Heart right ventricle (tissue), 16 donors: ENCODE data around the gene DYNC1LI1. TPM values are rescaled to one million over a fixed set of nuclear protein-coding genes. Genes with fewer than 3 reads are reported as not detected.
A peak's percentile ranks its signal among the peaks of the same experiment; 100 is the strongest.

Experiments used
- ATAC-seq, 8 donors: fragments of 200-7000 bp; cut with Tn5 transposase; one replicate each; pipeline ENCODE4 v1.9.1; 2020; ENCODE audit warnings: mild to moderate bottlenecking in 8 of 8, moderate library complexity in 8 of 8, moderate number of reproducible peaks in 1 of 8
- DNase-seq, 2 donors: peaks; one replicate each; pipeline ENCODE4 v3.0.0-alpha.2; 2020
- H3K27ac ChIP-seq, 10 donors: fragments of 200-600 bp; sonication (generic) in 2 of 10; one replicate each; pipeline versions ENCODE4 v1.5.0 to v1.8.0; 2020 to 2022; ENCODE audit warnings: mild to moderate bottlenecking in 3 of 10
- H3K27me3 ChIP-seq, 7 donors: fragments of 200-600 bp; one replicate each; pipeline ENCODE4 v1.8.0; 2021 to 2022; ENCODE audit warnings: mild to moderate bottlenecking in 2 of 7
- H3K36me3 ChIP-seq, 9 donors: fragments of 200-600 bp; sonication (generic) in 1 of 9; one replicate each; pipeline versions ENCODE4 v1.5.0 to v1.8.0; 2020 to 2022; ENCODE audit warnings: mild to moderate bottlenecking in 2 of 9
- H3K4me1 ChIP-seq, 9 donors: fragments of 200-600 bp; sonication (generic) in 1 of 9; one replicate each; pipeline versions ENCODE4 v1.5.0 to v1.8.0; 2020 to 2022; ENCODE audit warnings: mild to moderate bottlenecking in 4 of 9
- H3K4me3 ChIP-seq, 10 donors: fragments of 200-600 bp; sonication (generic) in 2 of 10; one replicate each; pipeline versions ENCODE4 v1.5.0 to v1.8.0; 2020 to 2022; ENCODE audit warnings: mild to moderate bottlenecking in 7 of 10, moderate library complexity in 2 of 10
- H3K9me3 ChIP-seq, 11 donors: fragments of 200-600 bp in 10 of 11; sonication (generic) in 2 of 11; one replicate each; pipeline versions ENCODE4 v1.5.0 to v1.8.0; 2013 to 2022; ENCODE audit warnings: mild to moderate bottlenecking in 2 of 11, control low read depth in 1 of 11, moderate library complexity in 1 of 11
- WGBS, 2 donors: extraction: QIAGEN DNeasy Blood & Tissue Kit; methylation state at CpG; one replicate each; pipeline ENCODE4 v1.1.7; 2013; ENCODE audit warnings: inconsistent platforms in 1 of 2; 5-methylcytosine and 5-hydroxymethylcytosine counted together
- intact Hi-C, 10 donors: fragments of 100-400 bp; cut with DNase I; formaldehyde crosslinking; loops; one replicate each; pipeline versions ENCODE4 v1.11.1 to v1.14.2; 2022
- microRNA-seq, 2 donors: library from miRNA; unstranded; fragments of <30 nt; microRNA quantifications; one replicate each; pipeline ENCODE4 v1.2.0, GENCODE V29; 2021
- polyA plus RNA-seq, 2 donors: library from polyadenylated mRNA; stranded (reverse); fragments of 200-250 nt; gene quantifications; one replicate each; pipeline ENCODE4 v1.2.3, GENCODE V29; 2013
- total RNA-seq, 10 donors: library from RNA; stranded (reverse); fragmentation: NEBNext Ultra II Directional in 3 of 10; extraction: Animal tissue kit (Norgen Biotek cat#: 25700) in 3 of 10; gene quantifications; one replicate each; pipeline versions ENCODE4 v1.2.1 to v1.2.4, GENCODE V29; 2021 to 2023
- TF ChIP-seq, protein P1 (sequence below), 9 donors: fragments of 200-600 bp; sonication (generic) in 2 of 9; IDR thresholded peaks; one replicate each; pipeline versions ENCODE4 v1.5.0 to v1.8.0; 2021 to 2022; ENCODE audit warnings: antibody characterized with exemption in 9 of 9, mild to moderate bottlenecking in 5 of 9, moderate library complexity in 1 of 9
- donor health status: Arrhythmogenic right ventricular cardiomyopathy.
- donor health status: ischemic (EF 13 %, LVEDD 7.1; RV severe dilation, severe dysfunction).
- donor health status: healthy with polysubstance abuse.
- donor health status: DM: no; HTN: yes; CAD: no.
- donor health status: DM: no; HTN: no; CAD: no.
- donor health status: ischemic (EF 25% LVEDD 6.9; RV normal size, moderate dysfunction).
- donor health status: ischemic (EF 25% LVEDD 5.7; RV mildly dilated, moderate dysfunction).
- donor health status: healthy.
- donor health status: DM: yes; HTN: yes; CAD: no.
- donor health status: Ischemic cardiomyopathy.
- donor health status: ischemic (EF 35%, LVEDD 5.7; RV mildly dilated, moderate dysfunction).
- donor health status: nonischemic (EF 11% LVEDD 7.7; RV severe dilation, severe dysfunction).
- donor health status: DM: yes; HTN: yes; CAD: no.
- donor health status: PGD.
- donor health status: ischemic (EF 29% LVEDD 5.4; RV normal size, mild dysfunction).
- donor health status: nonischemic (EF 23%, LVEDD 6.1; RV moderate dilation, normal function).

The DYNC1LI1 gene
- total and polyA plus RNA-seq, 12 donors = 23.4 to 69.9 (median 52.4) TPM

DNA sequence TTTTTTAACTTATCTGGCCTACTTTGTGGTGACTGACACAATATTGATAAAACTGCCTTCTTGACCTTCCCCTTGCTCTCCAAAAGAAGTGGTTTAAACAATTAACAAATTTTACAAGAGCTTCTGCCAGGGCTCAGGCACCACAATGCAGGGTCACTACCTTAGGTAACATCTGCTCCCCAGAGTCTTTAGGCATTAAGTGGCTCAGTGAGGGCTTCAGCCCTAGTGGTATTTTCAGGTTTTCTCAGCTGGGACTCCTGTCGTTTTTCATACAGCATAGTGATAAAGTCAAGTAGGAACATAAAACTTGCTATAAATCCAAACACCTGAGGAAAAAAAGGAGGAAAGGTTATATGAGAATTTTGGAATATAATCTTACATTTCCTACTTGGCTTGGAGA is 86.9 kb downstream of the DYNC1LI1 start:
- TF ChIP-seq, protein P1, sequence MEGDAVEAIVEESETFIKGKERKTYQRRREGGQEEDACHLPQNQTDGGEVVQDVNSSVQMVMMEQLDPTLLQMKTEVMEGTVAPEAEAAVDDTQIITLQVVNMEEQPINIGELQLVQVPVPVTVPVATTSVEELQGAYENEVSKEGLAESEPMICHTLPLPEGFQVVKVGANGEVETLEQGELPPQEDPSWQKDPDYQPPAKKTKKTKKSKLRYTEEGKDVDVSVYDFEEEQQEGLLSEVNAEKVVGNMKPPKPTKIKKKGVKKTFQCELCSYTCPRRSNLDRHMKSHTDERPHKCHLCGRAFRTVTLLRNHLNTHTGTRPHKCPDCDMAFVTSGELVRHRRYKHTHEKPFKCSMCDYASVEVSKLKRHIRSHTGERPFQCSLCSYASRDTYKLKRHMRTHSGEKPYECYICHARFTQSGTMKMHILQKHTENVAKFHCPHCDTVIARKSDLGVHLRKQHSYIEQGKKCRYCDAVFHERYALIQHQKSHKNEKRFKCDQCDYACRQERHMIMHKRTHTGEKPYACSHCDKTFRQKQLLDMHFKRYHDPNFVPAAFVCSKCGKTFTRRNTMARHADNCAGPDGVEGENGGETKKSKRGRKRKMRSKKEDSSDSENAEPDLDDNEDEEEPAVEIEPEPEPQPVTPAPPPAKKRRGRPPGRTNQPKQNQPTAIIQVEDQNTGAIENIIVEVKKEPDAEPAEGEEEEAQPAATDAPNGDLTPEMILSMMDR (IDR thresholded peaks at IDR 0.05) = no peak
- DNase-seq = no peak
- 55 to 64% methylated on average over 1 of the region's 1 CpG for WGBS, 2 donors
- Histone ChIP-seq H3K27ac (peak overlapping the region in 2 of 10 donors; percentile 13 to 81), H3K36me3 (peaks cover 0 to 83% (median 0%) of the 10 kb centered on the region in 9 donors), H3K9me3 (no peaks in the 10 kb centered on the region), H3K4me3 (no peak overlapping the region), H3K4me1 (peaks cover 0 to 28% (median 3%) of the 10 kb centered on the region in 9 donors), H3K27me3 (no peaks in the 10 kb centered on the region)
- intact Hi-C loops = no loop called here
- no peak for ATAC-seq

DNA sequence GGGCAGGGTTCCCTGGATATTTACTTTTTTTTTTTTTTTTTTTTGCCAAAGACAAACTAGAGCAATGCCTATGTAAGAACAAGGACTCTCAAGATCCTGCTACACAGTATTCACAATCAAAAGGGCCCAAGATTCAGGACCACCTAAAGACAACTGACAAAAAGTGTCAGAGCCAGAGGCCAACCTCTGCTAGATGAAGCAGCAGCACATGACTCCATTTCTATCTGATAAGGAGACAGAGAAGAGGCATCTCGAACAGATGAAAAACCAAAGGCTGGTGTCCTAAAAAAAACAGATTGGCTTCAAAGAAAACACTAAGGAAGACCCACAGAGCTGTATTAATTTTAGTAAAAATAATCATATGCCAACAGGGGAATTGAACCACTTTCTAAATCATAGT is 88.0 kb downstream of the DYNC1LI1 start:
- intact Hi-C loops = no loop called here
- WGBS, 2 donors = 74 to 96% methylated on average over 1 of the region's 1 CpG

DNA sequence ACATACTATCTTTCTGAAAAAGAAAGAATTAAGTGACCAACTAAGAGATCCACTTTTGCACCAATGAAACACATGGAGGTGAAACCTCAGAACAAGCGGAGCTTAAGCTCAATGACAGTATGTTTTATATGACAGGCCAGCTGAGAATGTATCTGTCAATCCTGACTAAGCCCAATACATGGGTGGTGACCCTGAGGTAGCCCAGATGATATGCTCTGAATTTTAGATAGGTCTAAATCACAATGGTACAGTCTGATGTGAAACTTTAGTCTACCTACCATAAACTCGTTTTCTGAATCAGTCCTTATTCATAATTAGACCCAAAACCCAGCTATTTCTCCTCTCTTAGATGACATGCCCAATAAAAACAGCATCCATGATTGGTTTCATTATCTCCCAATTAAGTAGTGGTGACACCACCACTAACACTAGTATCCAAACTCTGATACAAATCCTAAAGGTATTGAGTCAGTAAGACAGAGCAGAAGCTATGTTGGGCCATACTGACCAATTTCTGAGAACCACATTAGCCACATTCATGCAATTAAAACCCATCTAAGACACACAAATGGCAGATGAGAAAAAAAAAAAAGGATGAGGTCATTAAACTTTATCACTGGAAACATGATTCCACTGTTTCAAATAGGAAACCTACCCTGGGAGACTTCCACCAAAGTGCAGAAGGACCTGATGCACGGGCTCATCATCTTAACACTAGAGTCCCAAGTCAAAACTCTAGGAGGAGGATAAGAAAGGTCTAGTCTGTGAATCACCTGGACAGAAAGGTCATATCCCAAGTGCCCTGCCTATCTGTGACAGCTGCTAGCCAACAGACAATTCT is 88.6 kb downstream of the DYNC1LI1 start:
- TF ChIP-seq, protein P1 (IDR thresholded peaks at IDR 0.05) = no peak
- no peak for DNase-seq
- no peaks in the 10 kb centered on the region for H3K9me3 ChIP-seq
- no peak overlapping the region for H3K4me3 ChIP-seq
- ATAC-seq = no peak
- peak overlapping the region in 1 of 10 donors; percentile 21 for H3K27ac ChIP-seq
- peaks cover 0 to 76% (median 0%) of the 10 kb centered on the region in 9 donors for H3K36me3 ChIP-seq
- 92 to 94% methylated on average over 3 of the region's 3 CpGs for WGBS, 2 donors
- H3K4me1 ChIP-seq = peaks cover 0 to 34% (median 0%) of the 10 kb centered on the region in 9 donors
- intact Hi-C loops = no loop called here
- H3K27me3 ChIP-seq = no peaks in the 10 kb centered on the region

More for the DNA sequence above, 88.0 kb downstream of the DYNC1LI1 start:
- DNase-seq (no peak), ATAC-seq (no peak)
- H3K27me3 ChIP-seq = no peaks in the 10 kb centered on the region
- TF ChIP-seq, protein P1 (IDR thresholded peaks at IDR 0.05) = no peak
- H3K27ac ChIP-seq = peak overlapping the region in 1 of 10 donors; percentile 21
- H3K4me1 ChIP-seq = peaks cover 0 to 34% (median 0%) of the 10 kb centered on the region in 9 donors
- peaks cover 0 to 83% (median 0%) of the 10 kb centered on the region in 9 donors for H3K36me3 ChIP-seq
- H3K4me3 ChIP-seq = no peak overlapping the region
- no peaks in the 10 kb centered on the region for H3K9me3 ChIP-seq

DNA sequence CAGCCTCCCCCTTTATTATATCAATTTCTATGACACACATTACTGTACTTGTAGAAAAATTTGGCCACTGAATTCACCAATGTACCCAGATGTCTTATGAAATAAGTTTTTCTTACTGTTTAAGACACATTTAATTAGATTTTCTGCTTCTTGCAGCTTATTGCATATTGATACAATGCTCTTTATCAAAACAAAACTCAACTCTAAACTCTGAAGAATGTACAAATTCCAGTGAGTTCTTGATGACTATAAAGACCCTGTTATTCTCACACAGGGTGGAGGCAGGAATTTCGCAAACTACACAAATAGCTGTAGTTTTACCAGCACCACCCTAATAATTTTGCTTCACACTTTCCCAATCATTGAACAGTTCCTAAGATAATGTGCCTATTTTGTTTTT is 90.1 kb downstream of the DYNC1LI1 start:
- Histone ChIP-seq H3K27ac (no peak overlapping the region), H3K36me3 (peaks cover 0 to 62% (median 0%) of the 10 kb centered on the region in 9 donors), H3K4me1 (peaks cover 0 to 34% (median 0%) of the 10 kb centered on the region in 9 donors), H3K4me3 (no peak overlapping the region), H3K27me3 (no peaks in the 10 kb centered on the region), H3K9me3 (no peaks in the 10 kb centered on the region)
- TF ChIP-seq, protein P1 (IDR thresholded peaks at IDR 0.05) = no peak
- intact Hi-C loops = no loop called here
- WGBS, 2 donors = 93 to 95% methylated on average over 1 of the region's 1 CpG
- ATAC-seq = no peak
- DNase-seq = no peak

Small RNA genes lying within 50 kb of the gene (microRNA-seq; reads per million reads assigned to microRNA genes)
- 0 to 1.0 reads per million in 2 donors for gene MIR548AY

Other genes starting within 250 kb of the DYNC1LI1 start
- gene CMTM7, start 179.0 kb downstream of the DYNC1LI1 start, total RNA-seq = 1 to 10 TPM; 1.7 to 9.2 (median 2.8) TPM
- gene CMTM7, start 179.0 kb downstream of the DYNC1LI1 start, polyA plus RNA-seq = 1 to 10 TPM; 4.5 to 7.2 TPM
- 10 to 100 TPM in 7 of 10 donors, 1 to 10 TPM in 3; 8.5 to 23.8 (median 11.6) TPM for gene CMTM6, start 68.0 kb downstream of the DYNC1LI1 start, total RNA-seq
- 1 to 10 TPM; 8.5 to 9.4 TPM for gene CMTM6, start 68.0 kb downstream of the DYNC1LI1 start, polyA plus RNA-seq
- gene CNOT10, start 114.3 kb upstream of the DYNC1LI1 start, total RNA-seq = 10 to 100 TPM; 13.6 to 23.9 (median 18.1) TPM
- 10 to 100 TPM; 13.6 to 15.6 TPM for gene CNOT10, start 114.3 kb upstream of the DYNC1LI1 start, polyA plus RNA-seq
- under 1 TPM in 1 of 10 donors, not detected in 9; 0.07 TPM for gene TRIM71, start 247.1 kb upstream of the DYNC1LI1 start, total RNA-seq
- not detected for gene TRIM71, start 247.1 kb upstream of the DYNC1LI1 start, polyA plus RNA-seq